ENCODE data around the gene CDH13. TPM values are rescaled to one million over a fixed set of nuclear protein-coding genes. Genes with fewer than 3 reads are reported as not detected.

Gene CDH13
- total RNA-seq, 2 experiments from 2014 or later, result not detected

- Histone ChIP-seq H3K4me3 (ENCODE audit: low read depth, low read length, poor library complexity, severe bottlenecking) (no peak overlapping the region), H3K4me2 (ENCODE audit: low read length) (no peak overlapping the region), H3K79me2 (ENCODE audit: insufficient read depth, low read depth, low read length) (no peaks in the 10 kb centered on the region), H3K27ac (ENCODE audit: low read depth, low read length, poor library complexity, severe bottlenecking) (no peak overlapping the region), H3K9me2 (ENCODE audit: insufficient read depth, low read length) (no peaks in the 10 kb centered on the region), H4K20me1 (ENCODE audit: insufficient read depth, low read length) (no peaks in the 10 kb centered on the region), H2AFZ (ENCODE audit: low read length) (no peak overlapping the region), H3K36me3 (ENCODE audit: insufficient read depth, low read length) (no peaks in the 10 kb centered on the region), H3K9me3 (ENCODE audit: low read length) (no peaks in the 10 kb centered on the region), H3K4me1 (ENCODE audit: insufficient read depth, low read length, poor library complexity, severe bottlenecking) (no peaks in the 10 kb centered on the region)
- intact Hi-C loops (cut with micrococcal nuclease; ENCODE audit: unreplicated experiment), result no loop called here
- DNase-seq (ENCODE audit: low spot score), result no peak
- ChIA-PET POLR2A (no interaction called here), CTCF (ENCODE audit: unreplicated experiment) (no interaction called here)
- TF ChIP-seq EZH2phosphoT487 (IDR thresholded peaks at IDR 0.05; ENCODE audit: borderline replicate concordance, low read depth, low read length) (no peak), CTCF (conservative IDR thresholded peaks at IDR 0.05; ENCODE audit: low read length) (no peak)
- no TSS peak for BruUV-seq (replicated peaks)
Observed at GRCh38 chr16:83224642-83225041, 597.9 kb downstream of the CDH13 start.

GRCh38 chr16:83227336-83227735, 600.6 kb downstream of the CDH13 start:
- no peaks in the 10 kb centered on the region for H3K9me3 ChIP-seq (ENCODE audit: low read length)
- H3K4me2 ChIP-seq (ENCODE audit: low read length), result no peak overlapping the region
- no peaks in the 10 kb centered on the region for H3K36me3 ChIP-seq (ENCODE audit: insufficient read depth, low read length)
- no peaks in the 10 kb centered on the region for H3K9me2 ChIP-seq (ENCODE audit: insufficient read depth, low read length)
- ChIA-PET CTCF (ENCODE audit: unreplicated experiment) (no interaction called here), POLR2A (no interaction called here)
- H2AFZ ChIP-seq (ENCODE audit: low read length), result no peak overlapping the region
- DNase-seq (ENCODE audit: low spot score), result no peak
- intact Hi-C loops (cut with micrococcal nuclease; ENCODE audit: unreplicated experiment), result no loop called here
- no TSS peak for BruUV-seq (replicated peaks)
- no peaks in the 10 kb centered on the region for H4K20me1 ChIP-seq (ENCODE audit: insufficient read depth, low read length)
- H3K4me3 ChIP-seq (ENCODE audit: low read depth, low read length, poor library complexity, severe bottlenecking), result no peak overlapping the region
- H3K27ac ChIP-seq (ENCODE audit: low read depth, low read length, poor library complexity, severe bottlenecking), result no peak overlapping the region
- TF ChIP-seq EZH2phosphoT487 (IDR thresholded peaks at IDR 0.05; ENCODE audit: borderline replicate concordance, low read depth, low read length), result no peak
- no peak for TF ChIP-seq CTCF (conservative IDR thresholded peaks at IDR 0.05; ENCODE audit: low read length)
- H3K4me1 ChIP-seq (ENCODE audit: insufficient read depth, low read length, poor library complexity, severe bottlenecking), result no peaks in the 10 kb centered on the region
- no peaks in the 10 kb centered on the region for H3K79me2 ChIP-seq (ENCODE audit: insufficient read depth, low read depth, low read length)

GRCh38 chr16:83231729-83232128, 605.0 kb downstream of the CDH13 start:
- intact Hi-C loops (cut with micrococcal nuclease; ENCODE audit: unreplicated experiment), result no loop called here
- no peak overlapping the region for H2AFZ ChIP-seq (ENCODE audit: low read length)
- CTCF ChIA-PET (ENCODE audit: unreplicated experiment), result no interaction called here
- POLR2A ChIA-PET, result interaction anchor here (0.6 kb wide), 1 partner anchor 9 kb away, joined by 3 read pairs; no protein-coding TSS in a partner anchor
- BruUV-seq (replicated peaks), result no TSS peak
- DNase-seq (ENCODE audit: low spot score), result no peak
- H3K9me3 ChIP-seq (ENCODE audit: low read length), result no peaks in the 10 kb centered on the region
- H3K9me2 ChIP-seq (ENCODE audit: insufficient read depth, low read length), result no peaks in the 10 kb centered on the region
- TF ChIP-seq CTCF (conservative IDR thresholded peaks at IDR 0.05; ENCODE audit: low read length) (no peak), EZH2phosphoT487 (IDR thresholded peaks at IDR 0.05; ENCODE audit: borderline replicate concordance, low read depth, low read length) (no peak)
- no peak overlapping the region for H3K27ac ChIP-seq (ENCODE audit: low read depth, low read length, poor library complexity, severe bottlenecking)
- H3K79me2 ChIP-seq (ENCODE audit: insufficient read depth, low read depth, low read length), result no peaks in the 10 kb centered on the region
- no peak overlapping the region for H3K4me3 ChIP-seq (ENCODE audit: low read depth, low read length, poor library complexity, severe bottlenecking)
- no peak overlapping the region for H3K4me2 ChIP-seq (ENCODE audit: low read length)
- no peaks in the 10 kb centered on the region for H4K20me1 ChIP-seq (ENCODE audit: insufficient read depth, low read length)
- no peaks in the 10 kb centered on the region for H3K4me1 ChIP-seq (ENCODE audit: insufficient read depth, low read length, poor library complexity, severe bottlenecking)
- no peaks in the 10 kb centered on the region for H3K36me3 ChIP-seq (ENCODE audit: insufficient read depth, low read length)

Data from OCI-LY7 (cell line).